ENCODE results near the gene ANXA2R.

Gene ANXA2R

GRCh38 chr5:43041669-43042175, 1.6 kb upstream of the ANXA2R start:
- peak; percentile 96 for DNase-seq (ENCODE audit: low read depth)
- no peak for TF ChIP-seq CTCF (conservative IDR thresholded peaks at IDR 0.05; ENCODE audit: low read depth, low read length)
- peak overlapping the region; percentile 81 for H3K4me3 ChIP-seq (ENCODE audit: low read depth, low read length)

GRCh38 chr5:43041110-43041668, 1.1 kb upstream of the ANXA2R start:
- peak overlapping the region; percentile 81 for H3K4me3 ChIP-seq (ENCODE audit: low read depth, low read length)
- no peak for DNase-seq (ENCODE audit: low read depth)
- TF ChIP-seq CTCF (conservative IDR thresholded peaks at IDR 0.05; ENCODE audit: low read depth, low read length) = no peak

- peak overlapping the region; percentile 81 for H3K4me3 ChIP-seq (ENCODE audit: low read depth, low read length)
- DNase-seq (ENCODE audit: low read depth) = peak; percentile 86
- peak; percentile 42 for TF ChIP-seq CTCF (conservative IDR thresholded peaks at IDR 0.05; ENCODE audit: low read depth, low read length)
Observed at GRCh38 chr5:43039471-43040286, 440 bp downstream of the ANXA2R start.

- DNase-seq (ENCODE audit: low read depth) = no peak
- no peak for TF ChIP-seq CTCF (conservative IDR thresholded peaks at IDR 0.05; ENCODE audit: low read depth, low read length)
- peak overlapping the region; percentile 81 for H3K4me3 ChIP-seq (ENCODE audit: low read depth, low read length)
Observed at GRCh38 chr5:43039152-43039470, 1.0 kb downstream of the ANXA2R start.

GRCh38 chr5:43038496-43038989, 1.6 kb downstream of the ANXA2R start:
- DNase-seq (ENCODE audit: low read depth) = peak; percentile 80
- no peak for TF ChIP-seq CTCF (conservative IDR thresholded peaks at IDR 0.05; ENCODE audit: low read depth, low read length)
- H3K4me3 ChIP-seq (ENCODE audit: low read depth, low read length) = peak overlapping the region; percentile 56

GRCh38 chr5:43037636-43038495, 2.3 kb downstream of the ANXA2R start:
- H3K4me3 ChIP-seq (ENCODE audit: low read depth, low read length) = peak overlapping the region; percentile 56
- DNase-seq (ENCODE audit: low read depth) = peak; percentile 90
- TF ChIP-seq CTCF (conservative IDR thresholded peaks at IDR 0.05; ENCODE audit: low read depth, low read length) = no peak

Measured in choroid plexus epithelial cell (primary cell).